GM12878 (cell line): ENCODE data around the gene PCYOX1L.

ENCODE experiments used
- BACH1 ChIP-seq: fragments of 450-650 bp; IDR thresholded peaks from 2 replicates; pipeline ENCODE4 v1.6.1; 2017; ENCODE audit warnings: mild to moderate bottlenecking, borderline replicate concordance
- BCLAF1 ChIP-seq: fragments of 450-650 bp; IDR thresholded peaks from 2 replicates; pipeline ENCODE4 v1.6.1; 2017; ENCODE audit warnings: antibody characterized with exemption, mild to moderate bottlenecking, moderate library complexity
- CBX3 ChIP-seq: fragments of 200-600 bp; sonication (generic); IDR thresholded peaks from 2 replicates; pipeline ENCODE4 v1.6.1; 2016; ENCODE audit warnings: low read depth, borderline replicate concordance
- CTCF ChIP-seq, 3 experiments: IDR thresholded peaks in 2 of 3; conservative IDR thresholded peaks in 1 of 3; 2 replicates each; pipeline ENCODE4 v1.5.1; 2011; ENCODE audit warnings: low read depth in 3 of 3, low read length in 3 of 3, mild to moderate bottlenecking in 3 of 3, control low read depth in 2 of 3, moderate library complexity in 2 of 3, inconsistent platforms in 1 of 3, mixed read lengths in 1 of 3; ENCODE audit not compliant: control insufficient read depth in 2 of 3, insufficient read depth in 1 of 3; ENCODE audit errors: extremely low read depth in 1 of 3
- NR2C1 ChIP-seq: fragments of 450-650 bp; IDR thresholded peaks from 2 replicates; pipeline ENCODE4 v1.6.1; 2017; ENCODE audit warnings: antibody characterized with exemption, mild to moderate bottlenecking, moderate library complexity
- POLR2A ChIP-seq: IDR thresholded peaks from 2 replicates; pipeline ENCODE4 v1.6.1; 2011; ENCODE audit warnings: low read depth, mild to moderate bottlenecking, low read length
- TAF1 ChIP-seq: IDR thresholded peaks from 2 replicates; pipeline ENCODE4 v1.6.1; 2011; ENCODE audit warnings: mild to moderate bottlenecking, low read depth, low read length, borderline replicate concordance
- ZBTB33 ChIP-seq: fragments of 450-650 bp; IDR thresholded peaks from 2 replicates; pipeline ENCODE4 v1.6.1; 2017; ENCODE audit warnings: mild to moderate bottlenecking
- ZNF622 ChIP-seq: fragments of 450-650 bp; IDR thresholded peaks from 2 replicates; pipeline ENCODE4 v1.6.1; 2017; ENCODE audit warnings: mild to moderate bottlenecking, inconsistent platforms
- TF ChIP-seq, protein P1 (sequence below): IDR thresholded peaks from 2 replicates; pipeline ENCODE4 v1.6.1; 2012; ENCODE audit warnings: mild to moderate bottlenecking, low read depth, low read length

- TF ChIP-seq BCLAF1 = no peak
- no peak for TF ChIP-seq POLR2A
- no peak for TF ChIP-seq CTCF (IDR thresholded peaks at IDR 0.05 in 2 of 3, conservative IDR thresholded peaks at IDR 0.05 in 1 of 3; ENCODE audit: control insufficient read depth in 2 of 3, extremely low read depth in 1 of 3, insufficient read depth in 1 of 3, low read depth in 3 of 3, low read length in 3 of 3)
- TF ChIP-seq CBX3 = no peak
- no peak for TF ChIP-seq ZBTB33
- TF ChIP-seq, protein P1, sequence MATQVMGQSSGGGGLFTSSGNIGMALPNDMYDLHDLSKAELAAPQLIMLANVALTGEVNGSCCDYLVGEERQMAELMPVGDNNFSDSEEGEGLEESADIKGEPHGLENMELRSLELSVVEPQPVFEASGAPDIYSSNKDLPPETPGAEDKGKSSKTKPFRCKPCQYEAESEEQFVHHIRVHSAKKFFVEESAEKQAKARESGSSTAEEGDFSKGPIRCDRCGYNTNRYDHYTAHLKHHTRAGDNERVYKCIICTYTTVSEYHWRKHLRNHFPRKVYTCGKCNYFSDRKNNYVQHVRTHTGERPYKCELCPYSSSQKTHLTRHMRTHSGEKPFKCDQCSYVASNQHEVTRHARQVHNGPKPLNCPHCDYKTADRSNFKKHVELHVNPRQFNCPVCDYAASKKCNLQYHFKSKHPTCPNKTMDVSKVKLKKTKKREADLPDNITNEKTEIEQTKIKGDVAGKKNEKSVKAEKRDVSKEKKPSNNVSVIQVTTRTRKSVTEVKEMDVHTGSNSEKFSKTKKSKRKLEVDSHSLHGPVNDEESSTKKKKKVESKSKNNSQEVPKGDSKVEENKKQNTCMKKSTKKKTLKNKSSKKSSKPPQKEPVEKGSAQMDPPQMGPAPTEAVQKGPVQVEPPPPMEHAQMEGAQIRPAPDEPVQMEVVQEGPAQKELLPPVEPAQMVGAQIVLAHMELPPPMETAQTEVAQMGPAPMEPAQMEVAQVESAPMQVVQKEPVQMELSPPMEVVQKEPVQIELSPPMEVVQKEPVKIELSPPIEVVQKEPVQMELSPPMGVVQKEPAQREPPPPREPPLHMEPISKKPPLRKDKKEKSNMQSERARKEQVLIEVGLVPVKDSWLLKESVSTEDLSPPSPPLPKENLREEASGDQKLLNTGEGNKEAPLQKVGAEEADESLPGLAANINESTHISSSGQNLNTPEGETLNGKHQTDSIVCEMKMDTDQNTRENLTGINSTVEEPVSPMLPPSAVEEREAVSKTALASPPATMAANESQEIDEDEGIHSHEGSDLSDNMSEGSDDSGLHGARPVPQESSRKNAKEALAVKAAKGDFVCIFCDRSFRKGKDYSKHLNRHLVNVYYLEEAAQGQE = no peak
- TF ChIP-seq NR2C1 = no peak
- no peak for TF ChIP-seq BACH1
- no peak for TF ChIP-seq TAF1
- TF ChIP-seq ZNF622 = no peak
These were observed 17.6 kb downstream of the PCYOX1L start for GRCh38 chr5:149375434-149375833.
